Endothelial cell of umbilical vein (primary cell): ENCODE data around the gene PEX5. TPM values are rescaled to one million over a fixed set of nuclear protein-coding genes. Genes with fewer than 3 reads are reported as not detected.

Experiments used
- BruUV-seq: library from RNA; stranded (reverse); fragments of 400-500 nt; replicated peaks from 2 replicates; lab custom pipeline; 2021; lab: Mats Ljungman, UMichigan
- CTCF ChIA-PET: fragments of 300-600, 350-600 bp; sonication (Branson Sonifier 250); formaldehyde crosslinking; loops from one replicate; lab custom pipeline; 2021; ENCODE audit warnings: antibody characterized with exemption, inconsistent platforms; lab: Charles Lee
- POLR2A ChIA-PET: fragments of 300-600, 350-600 bp; sonication (Branson Sonifier 250); formaldehyde crosslinking; loops from one replicate; lab custom pipeline; 2021; ENCODE audit warnings: antibody characterized with exemption, inconsistent platforms; lab: Charles Lee
- DNase-seq: peaks from one replicate; pipeline ENCODE4 v3.0.0-alpha.2; 2011; ENCODE audit warnings: low read depth, low spot score
- FAIRE-seq: peaks from 2 replicates; lab custom pipeline; 2011; peaks lifted over from hg19 to GRCh38; lab: Jason Lieb, UNC
- H2AFZ ChIP-seq: 2 replicates; pipeline ENCODE4 v1.6.0; 2012; ENCODE audit warnings: low read depth, low read length, control low read depth, inconsistent platforms
- H3K27ac ChIP-seq: 2 replicates; pipeline ENCODE4 v1.5.1; 2011; ENCODE audit warnings: low read depth, mild to moderate bottlenecking, control low read depth, low read length, moderate library complexity; ENCODE audit not compliant: insufficient read depth
- H3K27me3 ChIP-seq, 2 experiments: 2 replicates each; pipeline versions ENCODE4 v1.6.0 to v1.6.1; 2011; ENCODE audit warnings: low read length in 2 of 2, mixed read lengths in 1 of 2; ENCODE audit not compliant: control insufficient read depth in 2 of 2, insufficient read depth in 2 of 2
- H3K36me3 ChIP-seq, 2 experiments: 2 replicates in 1 of 2; 3 replicates in 1 of 2; pipeline ENCODE4 v1.5.1; 2011; ENCODE audit warnings: low read length in 2 of 2, mild to moderate bottlenecking in 1 of 2, moderate library complexity in 1 of 2; ENCODE audit not compliant: control insufficient read depth in 2 of 2, insufficient read depth in 2 of 2; ENCODE audit errors: extremely low read depth in 1 of 2
- H3K4me1 ChIP-seq: 3 replicates; pipeline ENCODE4 v1.5.1; 2011; ENCODE audit warnings: mild to moderate bottlenecking, low read length; ENCODE audit not compliant: control insufficient read depth, insufficient read depth; ENCODE audit errors: extremely low read depth
- H3K4me2 ChIP-seq: 2 replicates; pipeline ENCODE4 v1.6.1; 2011; ENCODE audit warnings: low read length, control low read depth, mixed read lengths; ENCODE audit not compliant: insufficient read depth
- H3K4me3 ChIP-seq, 3 experiments: fragments of 200-600 bp in 1 of 3; sonication (generic), shearing (Covaris generic) in 1 of 3; replicated peaks in 1 of 3; 2 replicates each; pipeline ENCODE4 v1.5.1; 2011 to 2016; ENCODE audit warnings: control low read depth in 3 of 3, low read length in 3 of 3, mild to moderate bottlenecking in 2 of 3, inconsistent platforms in 1 of 3, low read depth in 1 of 3, moderate library complexity in 1 of 3; ENCODE audit not compliant: insufficient read depth in 1 of 3
- H3K79me2 ChIP-seq: 2 replicates; pipeline ENCODE4 v1.6.0; 2012; ENCODE audit warnings: low read length, inconsistent platforms; ENCODE audit not compliant: control insufficient read depth, insufficient read depth
- H3K9ac ChIP-seq: replicated peaks from 2 replicates; pipeline ENCODE3; 2011; ENCODE audit warnings: low read length, control low read depth; ENCODE audit not compliant: insufficient read depth; ENCODE audit errors: extremely low read depth
- H3K9me1 ChIP-seq: replicated peaks from 3 replicates; pipeline ENCODE4 v1.6.0; 2011; ENCODE audit warnings: mild to moderate bottlenecking, low read length; ENCODE audit not compliant: control insufficient read depth, insufficient read depth; ENCODE audit errors: extremely low read depth
- H3K9me3 ChIP-seq: replicated peaks from 2 replicates; pipeline ENCODE4 v1.5.1; 2012; ENCODE audit warnings: low read length, inconsistent platforms; ENCODE audit not compliant: control insufficient read depth, insufficient read depth
- H4K20me1 ChIP-seq: replicated peaks from 2 replicates; pipeline ENCODE3; 2011; ENCODE audit warnings: mild to moderate bottlenecking, low read length; ENCODE audit not compliant: control insufficient read depth, insufficient read depth; ENCODE audit errors: extremely low read depth
- CTCF ChIP-seq, 2 donors: IDR thresholded peaks; 1 replicate in 1 of 2; 2 replicates in 1 of 2; pipeline ENCODE4 v1.5.1; 2011; ENCODE audit warnings: low read length in 2 of 2, mild to moderate bottlenecking in 2 of 2, moderate library complexity in 2 of 2, control low read depth in 1 of 2, inconsistent platforms in 1 of 2, low read depth in 1 of 2; ENCODE audit not compliant: insufficient read depth in 1 of 2; ENCODE audit errors: extremely low read depth in 1 of 2
- EZH2 ChIP-seq: IDR thresholded peaks from 2 replicates; pipeline ENCODE4 v1.6.1; 2012; ENCODE audit warnings: borderline replicate concordance, low read depth, mild to moderate bottlenecking, moderate library complexity, low read length, inconsistent platforms; ENCODE audit not compliant: severe bottlenecking
- FOS ChIP-seq: IDR thresholded peaks from 2 replicates; pipeline ENCODE4 v1.6.1; 2011; ENCODE audit warnings: mild to moderate bottlenecking, low read length, moderate library complexity, borderline replicate concordance; ENCODE audit not compliant: insufficient read depth
- GATA2 ChIP-seq: IDR thresholded peaks from 2 replicates; pipeline ENCODE4 v1.7.0; 2011; ENCODE audit warnings: low read depth, mild to moderate bottlenecking, moderate library complexity, mixed read lengths, low read length; ENCODE audit not compliant: insufficient read length, insufficient read depth
- JUN ChIP-seq: IDR thresholded peaks from 2 replicates; pipeline ENCODE4 v1.6.1; 2011; ENCODE audit warnings: borderline replicate concordance, low read depth; ENCODE audit not compliant: insufficient read length, insufficient read depth
- MYC ChIP-seq: IDR thresholded peaks from one replicate; pipeline ENCODE4 v1.6.1; 2011; ENCODE audit warnings: mild to moderate bottlenecking, low read depth, low read length
- POLR2A ChIP-seq: IDR thresholded peaks from 2 replicates; pipeline ENCODE4 v1.6.1; 2012; ENCODE audit warnings: low read depth, mild to moderate bottlenecking, control low read depth, low read length
- POLR2AphosphoS5 ChIP-seq: IDR thresholded peaks from 2 replicates; pipeline ENCODE4 v1.6.1; 2012; ENCODE audit warnings: low read depth, mild to moderate bottlenecking, control low read depth, low read length, moderate library complexity; ENCODE audit not compliant: insufficient read depth
- dilution Hi-C: fragments of 300-500 bp; cut with MboI; formaldehyde crosslinking; loops from one replicate; pipeline ENCODE4 v1.15.0; 2019; ENCODE audit warnings: low sequenced_read_pairs; ENCODE audit not compliant: extremely low pct_ligation_motif_present
- intact Hi-C: fragments of 100-400 bp; cut with micrococcal nuclease; formaldehyde crosslinking; loops from one replicate; pipeline ENCODE4 v1.10.0; 2022
- polyA plus RNA-seq, 4 experiments: library from polyadenylated mRNA; depleted of rRNA in 3 of 4; stranded (reverse) in 3 of 4; unstranded in 1 of 4; fragments of >200 nt; gene quantifications; 2 replicates each; pipeline versions ENCODE4 v1.2.1 to v1.2.3, GENCODE V29; 2011 to 2012; ENCODE audit warnings: missing spikeins in 1 of 4
- total RNA-seq: library from RNA; stranded (reverse); gene quantifications from 2 replicates; pipeline ENCODE4 v1.2.3, GENCODE V29; 2021
- TF ChIP-seq, protein P1 (sequence below): IDR thresholded peaks from 2 replicates; pipeline ENCODE4 v1.6.1; 2011; ENCODE audit not compliant: insufficient read depth, insufficient read length

The PEX5 gene
- total and polyA plus RNA-seq, 2 donors (not counting 3 experiments of a cell fraction or from before 2014, with no cell fraction given), result 12.9 to 32.3 TPM

- no peak for FAIRE-seq
- no peak overlapping the region for H3K4me3 ChIP-seq
- no peak for DNase-seq
- ChIA-PET CTCF (interaction anchor here (0.6 to 3.3 kb wide), 19 partner anchors 9 to 664 kb away, joined by 3 to 33 read pairs (median 4); partner anchors contain the start of genes CLSTN3 and PEX5), POLR2A (interaction anchor here (0.6 kb wide), 1 partner anchor 276 kb away, joined by 6 read pairs; the partner anchor contains the start of gene TPI1)
- H3K27ac ChIP-seq, result no peak overlapping the region
- TF ChIP-seq GATA2, result no peak
- TF ChIP-seq, protein P1, sequence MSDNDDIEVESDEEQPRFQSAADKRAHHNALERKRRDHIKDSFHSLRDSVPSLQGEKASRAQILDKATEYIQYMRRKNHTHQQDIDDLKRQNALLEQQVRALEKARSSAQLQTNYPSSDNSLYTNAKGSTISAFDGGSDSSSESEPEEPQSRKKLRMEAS, result no peak
- TF ChIP-seq CTCF (IDR thresholded peaks at IDR 0.05; ENCODE audit: extremely low read depth in 1 of 2, insufficient read depth in 1 of 2, low read depth in 1 of 2, low read length in 2 of 2), result no peak
- TF ChIP-seq JUN, result no peak
- TF ChIP-seq POLR2AphosphoS5, result no peak
- no peak for TF ChIP-seq MYC
- TF ChIP-seq POLR2A, result no peak
- TF ChIP-seq FOS, result no peak
- TF ChIP-seq EZH2, result no peak
- no peaks in the 10 kb centered on the region for H4K20me1 ChIP-seq
- H3K9me3 ChIP-seq, result no peaks in the 10 kb centered on the region
- H3K79me2 ChIP-seq, result no peaks in the 10 kb centered on the region
- H3K9ac ChIP-seq, result no peak overlapping the region
- no peak overlapping the region for H2AFZ ChIP-seq
- no peak overlapping the region for H3K4me2 ChIP-seq
- intact Hi-C loops (loop anchor here (1.0 kb wide), 4 partner anchors 7 to 495 kb away; no protein-coding TSS in a partner anchor), dilution Hi-C loops (no loop called here)
- no peaks in the 10 kb centered on the region for H3K27me3 ChIP-seq
- BruUV-seq, result no TSS peak
- no peaks in the 10 kb centered on the region for H3K9me1 ChIP-seq
- H3K4me1 ChIP-seq, result no peaks in the 10 kb centered on the region
- peaks cover 0 to 4% of the 10 kb centered on the region in 2 experiments for H3K36me3 ChIP-seq
Observed at GRCh38 chr12:7142809-7143465, 46.5 kb upstream of the PEX5 start.
